ENCODE data around the gene TMEM235. TPM values are rescaled to one million over a fixed set of nuclear protein-coding genes. Genes with fewer than 3 reads are reported as not detected.

TMEM235 gene
- total and polyA plus RNA-seq, 9 of the 15 experiments (the other 6 are each of a cell fraction or from before 2014, with no cell fraction given) = not detected

- peak overlapping the region; percentile 68 for H3K4me2 ChIP-seq (ENCODE audit: insufficient read depth, low read length)
- peaks cover 6% of the 10 kb centered on the region for H3K9me3 ChIP-seq (replicated peaks; ENCODE audit: control insufficient read depth, insufficient read depth, low read depth, low read length)
- H3K79me2 ChIP-seq (ENCODE audit: control insufficient read depth, insufficient read depth, low read length) = peaks cover 28% of the 10 kb centered on the region
- FAIRE-seq (peak; percentile 97), ATAC-seq (peak; percentile 78), DNase-seq (ENCODE audit: extremely low read depth in 1 of 4, low spot score in 3 of 4) (peak; percentile 76 to 94 (median 77))
- H3K36me3 ChIP-seq (ENCODE audit: control insufficient read depth, insufficient read depth, low read length) = peaks cover 15% of the 10 kb centered on the region
- H3K4me3 ChIP-seq = no peak overlapping the region
- H3K9me1 ChIP-seq (ENCODE audit: control insufficient read depth, insufficient read depth, low read length) = no peaks in the 10 kb centered on the region
- intact Hi-C loops (cut with micrococcal nuclease) = no loop called here
- in situ Hi-C loops (cut with MboI) = no loop called here
- H2AFZ ChIP-seq (ENCODE audit: low read depth, low read length) = peak overlapping the region; percentile 47
- peaks cover 59 to 61% of the 10 kb centered on the region in 2 experiments for H3K4me1 ChIP-seq (replicated peaks in 1 of 2; ENCODE audit: control insufficient read depth in 2 of 2, insufficient read depth in 2 of 2, low read length in 2 of 2)
- peak overlapping the region; percentile 48 to 86 for H3K9ac ChIP-seq (ENCODE audit: insufficient read depth in 1 of 2, low read depth in 2 of 2, low read length in 2 of 2)
- ChIA-PET CTCF (ENCODE audit: low intra/inter-chr PET ratio) (no interaction called here), POLR2A (interaction anchor here (0.6 to 1.6 kb wide), 6 partner anchors 9 to 98 kb away, joined by 3 to 7 read pairs (median 3); no protein-coding TSS in a partner anchor)
- H3K27ac ChIP-seq (ENCODE audit: extremely low read depth, low read depth, low read length) = peak overlapping the region; percentile 70
- BruUV-seq (replicated peaks) = no TSS peak
- WGBS (ENCODE audit: insufficient coverage, low coverage, missing lambda C conversion rate) = 1% methylated on average over 17 of the region's 17 CpGs
- H3K27me3 ChIP-seq (ENCODE audit: control insufficient read depth in 2 of 2, insufficient read depth in 2 of 2, low read length in 2 of 2) = no peaks in the 10 kb centered on the region
- H4K20me1 ChIP-seq (replicated peaks; ENCODE audit: control insufficient read depth, insufficient read depth, low read length) = no peaks in the 10 kb centered on the region
- TF ChIP-seq THAP12 (CRISPR knock-in tag; IDR thresholded peaks at IDR 0.05) = no peak
- no peak for TF ChIP-seq RBM15 (IDR thresholded peaks at IDR 0.05; ENCODE audit: insufficient read depth, low read length)
- no peak for TF ChIP-seq HLTF (IDR thresholded peaks at IDR 0.05)
- peak; percentile 87 for TF ChIP-seq MTA3 (IDR thresholded peaks at IDR 0.05; ENCODE audit: borderline replicate concordance)
- no peak for TF ChIP-seq CBX2 (IDR thresholded peaks at IDR 0.05; ENCODE audit: insufficient read depth, low read length, poor library complexity, severe bottlenecking)
- TF ChIP-seq MBD2 (IDR thresholded peaks at IDR 0.05; ENCODE audit: borderline replicate concordance, low read depth) = peak; percentile 75; the same call in 1 of the 2 replicates
- peak; percentile 99 for TF ChIP-seq PHTF2 (CRISPR knock-in tag; IDR thresholded peaks at IDR 0.05)
- TF ChIP-seq MYBL2 (IDR thresholded peaks at IDR 0.05; ENCODE audit: low read depth) = no peak
- no peak for TF ChIP-seq MYBL2 (CRISPR knock-in tag; IDR thresholded peaks at IDR 0.05; ENCODE audit: borderline replicate concordance)
- TF ChIP-seq PREB (CRISPR knock-in tag; IDR thresholded peaks at IDR 0.05) = no peak
- TF ChIP-seq KLF1 (tag; IDR thresholded peaks at IDR 0.05) = peak; percentile 97
- TF ChIP-seq RCOR1 (IDR thresholded peaks at IDR 0.05; ENCODE audit: borderline replicate concordance in 1 of 2, low read depth in 2 of 2, low read length in 2 of 2) = peak; percentile 20 to 74; a peak in 2 of 4 replicates
- TF ChIP-seq ZNF3 (CRISPR knock-in tag; IDR thresholded peaks at IDR 0.05) = peak; percentile 95
- TF ChIP-seq ZNF274 (IDR thresholded peaks at IDR 0.05; ENCODE audit: borderline replicate concordance, low read depth, low read length) = no peak
- no peak for TF ChIP-seq ZNF277 (CRISPR knock-in tag; IDR thresholded peaks at IDR 0.05; ENCODE audit: borderline replicate concordance)
- TF ChIP-seq NR4A1 (CRISPR knock-in tag; IDR thresholded peaks at IDR 0.05) = peak; percentile 100
- peak; percentile 100 for TF ChIP-seq NR4A1 (tag; IDR thresholded peaks at IDR 0.05)
Observed at GRCh38 chr17:78272181-78272913, 40.9 kb downstream of the TMEM235 start.
